Measurements from ENCODE around the gene OR2Y1.
A peak's percentile ranks its signal among the peaks of the same experiment; 100 is the strongest.
"Not testable (repeated sequence)": the region's sequence is repeated elsewhere in the genome, so short reads cannot be mapped to it uniquely, and the experiment has no call there.

The OR2Y1 gene

GRCh38 chr5:180739271-180739670 lies 587 bp downstream of the OR2Y1 start:
- no peak for DNase-seq (ENCODE audit: low spot score)

DNA sequence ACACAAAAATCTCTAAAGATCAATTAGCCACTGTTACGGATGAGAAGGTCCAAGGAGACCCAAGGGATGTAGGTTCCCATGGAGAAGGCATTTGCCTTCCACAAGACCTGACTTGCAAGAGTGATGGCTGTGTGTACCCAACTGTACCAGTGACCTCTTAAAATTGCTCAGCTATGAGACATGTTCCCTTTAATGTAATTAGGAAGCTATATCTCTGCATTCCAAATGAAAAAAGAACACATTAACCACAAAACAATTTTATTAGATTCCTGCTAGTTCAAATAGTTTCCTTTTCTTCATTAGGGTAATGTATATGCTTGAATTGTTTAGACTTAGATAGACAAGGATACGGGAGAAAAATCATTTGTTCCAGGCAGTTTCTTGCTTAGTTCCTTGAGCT lies 3.3 kb downstream of the OR2Y1 start:
- no peak for DNase-seq (ENCODE audit: low spot score)

- no peak for DNase-seq (ENCODE audit: low spot score)
Observed at GRCh38 chr5:180724944-180725343, 14.9 kb downstream of the OR2Y1 start.

- DNase-seq (ENCODE audit: low spot score) = no peak
Observed at GRCh38 chr5:180723936-180724335, 15.9 kb downstream of the OR2Y1 start.

GRCh38 chr5:180720486-180720885 lies 19.4 kb downstream of the OR2Y1 start:
- no peak for DNase-seq (ENCODE audit: low spot score)

DNA sequence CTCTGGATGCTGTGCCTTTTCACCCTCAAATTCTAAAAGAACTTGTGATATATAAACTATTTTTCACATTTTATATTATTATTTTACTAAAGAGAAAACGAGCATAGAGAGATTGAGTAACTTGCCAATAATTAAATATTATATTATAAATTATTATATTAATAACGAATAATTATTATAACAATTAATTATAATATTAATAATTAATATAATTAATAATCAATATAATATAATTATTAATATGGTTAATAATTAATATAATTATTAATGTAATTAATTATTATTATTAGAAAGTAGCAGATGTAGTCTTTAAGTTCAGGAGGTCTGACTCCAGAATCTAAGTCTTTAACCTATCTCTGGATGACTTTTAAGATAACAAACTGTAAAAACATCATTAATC lies 20.1 kb downstream of the OR2Y1 start:
- DNase-seq (ENCODE audit: low spot score) = no peak

DNA sequence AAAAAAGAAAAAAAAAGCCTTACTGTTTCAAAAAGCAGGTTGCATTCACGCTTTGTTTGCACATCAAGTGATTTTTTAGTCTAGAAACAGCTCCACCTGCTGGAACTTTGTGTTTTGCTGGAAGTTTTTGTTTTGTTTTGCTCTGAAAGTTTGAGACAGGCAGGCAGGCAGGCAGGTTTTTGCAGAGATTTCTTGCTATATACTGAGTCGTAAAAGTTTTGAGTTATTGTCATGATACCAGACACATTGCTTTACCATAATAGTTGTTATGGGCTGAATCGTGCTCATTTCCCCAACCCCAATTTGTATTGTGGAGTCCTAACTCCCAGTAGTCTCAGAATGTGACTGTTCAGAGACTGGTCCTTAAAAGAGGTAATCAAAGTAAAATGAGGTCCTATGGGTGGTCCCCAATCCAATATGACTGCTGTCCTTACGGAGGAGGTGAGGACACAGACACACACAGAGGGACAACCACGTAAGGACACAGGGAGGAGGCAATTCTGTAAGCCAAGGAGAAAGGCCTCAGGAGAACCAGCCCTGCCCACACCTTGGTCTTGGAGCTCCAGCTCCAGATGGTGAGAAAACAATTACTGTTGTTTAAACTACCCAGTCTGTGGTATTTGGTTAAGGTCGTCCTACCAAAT lies 20.9 kb downstream of the OR2Y1 start:
- peak; percentile 12 for DNase-seq (ENCODE audit: low spot score)

DNA sequence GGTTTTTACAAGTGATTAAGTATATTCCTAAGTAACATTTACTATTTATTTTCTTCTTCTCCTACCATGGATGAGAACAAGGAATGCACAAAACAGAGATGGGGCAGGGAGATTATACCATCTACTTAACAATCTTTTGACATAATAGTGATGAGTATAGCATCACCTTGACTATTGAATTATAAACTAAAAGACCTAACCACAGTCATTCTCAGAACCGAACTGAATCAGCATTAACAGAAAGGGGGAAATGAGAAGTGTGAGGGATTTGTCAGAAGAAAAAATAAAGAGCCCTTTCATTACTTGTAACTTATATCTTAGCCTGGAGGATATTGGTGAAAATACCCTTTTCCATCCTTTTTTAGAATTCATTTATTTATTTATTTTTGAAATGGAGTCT lies 21.9 kb downstream of the OR2Y1 start:
- no peak for DNase-seq (ENCODE audit: low spot score)

DNA sequence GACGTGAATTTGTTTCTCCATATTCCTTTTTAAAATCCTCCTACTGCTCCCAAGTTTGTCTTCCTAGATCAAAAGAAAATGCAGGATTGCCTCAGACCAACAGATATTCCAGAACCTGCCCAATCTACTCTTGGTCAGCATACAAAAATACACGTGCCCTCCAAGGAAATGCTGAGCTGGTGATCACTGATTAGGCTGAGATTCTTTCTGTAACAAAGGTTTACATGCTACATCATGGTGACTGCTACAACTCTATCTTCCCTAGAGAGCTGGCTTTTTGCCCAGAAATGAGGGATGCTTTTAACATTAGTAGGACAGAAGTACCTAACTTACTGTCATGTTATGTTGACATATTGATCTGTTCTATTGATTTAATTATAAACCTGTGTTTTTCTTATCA lies 35.5 kb downstream of the OR2Y1 start:
- no peak for DNase-seq (ENCODE audit: low spot score)

DNA sequence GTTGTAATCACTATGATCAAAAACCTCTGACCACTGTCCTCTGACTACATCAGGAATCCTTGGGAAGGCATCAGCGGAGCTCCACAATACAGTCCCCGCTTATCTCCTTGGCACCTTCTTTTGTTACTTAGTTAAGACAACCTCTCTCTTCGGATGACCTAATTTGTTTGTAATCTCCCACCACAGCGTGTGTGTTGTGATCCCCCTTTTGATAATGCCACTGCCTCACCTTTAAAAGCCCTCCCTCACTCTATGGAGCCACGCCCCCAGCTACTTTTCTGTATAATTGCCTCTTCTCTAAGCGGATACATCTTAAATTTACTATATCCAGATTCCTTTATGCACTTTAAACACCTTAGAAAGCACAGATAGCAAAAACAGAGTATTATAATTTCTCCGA lies 35.9 kb downstream of the OR2Y1 start:
- DNase-seq (ENCODE audit: low spot score) = no peak

DNA sequence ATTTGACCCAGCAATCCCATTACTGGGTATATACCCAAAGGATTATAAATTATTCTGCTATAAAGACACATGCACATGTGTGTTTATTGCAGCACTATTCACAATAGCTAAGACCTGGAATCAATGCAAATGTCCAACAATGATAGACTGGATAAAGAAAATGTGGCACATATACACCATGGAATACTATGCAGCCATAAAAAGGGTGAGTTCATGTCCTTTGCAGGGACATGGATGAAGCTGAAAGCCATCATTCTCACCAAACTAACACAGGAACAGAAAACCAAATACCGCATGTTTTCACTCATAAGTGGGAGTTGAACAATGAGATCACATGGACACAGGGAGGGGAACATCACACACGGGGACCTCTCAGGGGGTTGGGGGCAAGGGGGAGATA lies 36.5 kb downstream of the OR2Y1 start:
- not testable (repeated sequence) for DNase-seq (ENCODE audit: low spot score)

GRCh38 chr5:180700440-180700839 lies 39.4 kb downstream of the OR2Y1 start:
- not testable (repeated sequence) for DNase-seq (ENCODE audit: low spot score)

GRCh38 chr5:180699042-180699441 lies 40.8 kb downstream of the OR2Y1 start:
- no peak for DNase-seq (ENCODE audit: low spot score)

DNA sequence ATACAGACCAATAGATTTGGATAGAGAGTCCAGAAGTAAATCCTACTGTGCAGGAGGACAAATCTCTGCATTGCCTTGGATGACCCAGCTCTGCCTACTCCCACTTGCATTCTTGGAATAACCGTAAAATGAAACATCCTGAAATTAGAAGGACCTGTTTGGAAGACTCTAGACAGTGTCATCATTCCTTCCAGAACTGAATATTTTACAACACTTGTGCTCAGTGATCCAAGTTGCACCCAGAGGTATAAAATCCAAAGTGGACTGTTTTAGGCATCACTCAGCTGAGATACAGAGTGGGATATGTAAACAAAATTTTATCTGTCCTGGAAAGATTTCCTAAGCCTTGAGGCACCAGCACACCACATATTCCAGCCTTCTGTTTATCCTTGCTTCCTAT lies 43.7 kb downstream of the OR2Y1 start:
- DNase-seq (ENCODE audit: low spot score) = no peak

GRCh38 chr5:180692429-180692828 lies 47.4 kb downstream of the OR2Y1 start:
- no peak for DNase-seq (ENCODE audit: low spot score)

GRCh38 chr5:180691046-180691445 lies 48.8 kb downstream of the OR2Y1 start:
- no peak for DNase-seq (ENCODE audit: low spot score)

DNA sequence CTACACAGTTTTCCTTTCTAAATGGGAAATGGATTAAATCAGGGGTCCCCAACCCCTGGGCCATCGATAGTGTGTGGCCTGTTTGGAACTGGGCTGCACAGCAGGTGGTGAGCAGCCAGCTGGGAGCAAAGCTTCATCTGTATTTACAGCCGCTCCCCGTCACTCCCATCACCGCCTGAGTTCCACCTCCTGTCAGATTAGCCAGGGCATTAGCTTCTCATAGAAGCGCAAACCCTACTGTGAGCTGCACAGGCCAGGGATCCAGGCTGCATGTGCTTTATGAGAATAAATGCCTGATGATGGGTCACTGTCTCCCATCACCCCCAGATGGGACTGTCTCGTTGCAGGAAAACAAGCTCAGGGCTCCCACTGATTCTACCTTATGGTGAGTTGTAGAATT lies 49.3 kb downstream of the OR2Y1 start:
- no peak for DNase-seq (ENCODE audit: low spot score)

GRCh38 chr5:180689775-180690174 lies 50.1 kb downstream of the OR2Y1 start:
- no peak for DNase-seq (ENCODE audit: low spot score)
